K562 (cell line): ENCODE results near the gene DPF1. TPM values are rescaled to one million over a fixed set of nuclear protein-coding genes. Genes with fewer than 3 reads are reported as not detected.

Experiments
- ESRRB ChIP-seq: fragments of 250-450 bp; sonication (Bioruptor Pico); IDR thresholded peaks from 2 replicates; pipeline ENCODE4 v1.5.0; 2020; ENCODE audit warnings: mild to moderate bottlenecking, moderate library complexity, borderline replicate concordance
- NCOA2 ChIP-seq, 2 experiments: fragments of 450-650 bp; IDR thresholded peaks; 2 replicates each; pipeline ENCODE4 v1.6.1; 2018; ENCODE audit warnings: mild to moderate bottlenecking in 2 of 2, moderate library complexity in 1 of 2; ENCODE audit not compliant: partially characterized antibody in 2 of 2
- SMARCA5 ChIP-seq: fragments of 450-650 bp; IDR thresholded peaks from 2 replicates; pipeline ENCODE4 v1.6.1; 2016
- polyA plus RNA-seq, 8 experiments: library from polyadenylated mRNA; depleted of rRNA in 4 of 8; stranded (reverse) in 5 of 8; unstranded in 3 of 8; fragments of >200 nt; fragmentation: Nextera tagmentation in 2 of 8; fragmentation: Illumina TruSeq in 1 of 8; extraction: Ambion mirVana in 2 of 8; extraction: Trizol in 1 of 8; gene quantifications; 2 replicates each; pipeline versions ENCODE4 v1.2.1 to v1.2.3, GENCODE V29; 2011 to 2014; ENCODE audit warnings: inconsistent platforms in 1 of 8, missing spikeins in 1 of 8
- total RNA-seq, 7 experiments: library from RNA; depleted of rRNA in 6 of 7; stranded (reverse); fragments of >200 nt in 6 of 7; fragmentation: Illumina TruSeq in 2 of 7; extraction: Trizol in 2 of 7; gene quantifications; 2 replicates each; pipeline versions ENCODE4 v1.2.1 to v1.2.3, GENCODE V29; 2011 to 2021; ENCODE audit warnings: low replicate concordance in 1 of 7
- TF ChIP-seq, protein P1 (sequence below): fragments of 250-450 bp; sonication (Bioruptor Pico); IDR thresholded peaks from 2 replicates; pipeline ENCODE4 v1.4.0; 2020
- TF ChIP-seq, protein P2 (sequence below): sonication (generic); formaldehyde crosslinking; IDR thresholded peaks from 2 replicates; pipeline ENCODE4 v1.8.0; 2022; ENCODE audit warnings: mild to moderate bottlenecking, missing genetic modification reagents
- TF ChIP-seq, protein P3 (sequence below): fragments of 450-650 bp; IDR thresholded peaks from 2 replicates; pipeline ENCODE4 v1.6.1; 2016; ENCODE audit warnings: antibody characterized with exemption

DPF1 gene
- total and polyA plus RNA-seq, 9 of the 15 experiments (the other 6 are each of a cell fraction or from before 2014, with no cell fraction given): 0.10 to 5.7 (median 3.1) TPM

DNA sequence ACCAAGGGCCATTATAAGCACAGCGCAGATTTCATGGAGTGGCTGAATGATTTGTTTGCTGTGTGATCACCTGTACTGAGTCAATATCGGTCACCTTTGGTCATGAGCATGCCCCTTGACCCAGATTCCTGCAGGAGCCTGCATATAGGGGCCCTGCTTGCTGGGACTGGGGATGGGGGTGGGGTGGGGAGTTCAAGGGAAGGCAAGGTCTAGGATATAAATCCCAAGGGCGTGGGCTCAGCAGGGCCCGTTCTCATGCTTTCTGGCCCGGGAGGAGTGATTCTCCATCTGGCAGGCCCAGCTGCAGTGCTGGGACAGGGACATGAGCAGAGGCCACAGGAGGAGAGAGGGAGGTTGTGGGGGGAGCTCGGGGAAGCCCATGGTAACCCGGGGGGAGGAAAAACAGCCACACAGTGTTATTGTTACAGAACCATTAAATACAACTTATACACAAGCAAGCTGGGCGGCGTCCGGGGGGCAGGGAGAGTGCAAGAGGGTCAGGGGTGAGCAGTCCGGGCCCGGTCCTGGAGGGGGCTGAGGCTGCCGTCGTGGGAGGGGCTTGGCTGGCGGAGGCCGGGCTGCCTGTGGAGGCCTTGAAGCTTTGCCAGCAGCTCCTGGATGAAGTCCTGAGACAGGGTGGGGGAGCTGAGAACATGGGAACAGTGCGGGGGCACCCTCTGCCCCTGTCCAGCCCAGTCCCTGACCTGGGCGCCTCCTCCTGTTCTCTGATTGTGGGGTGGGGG, 27.0 kb upstream of the DPF1 start (continued):
- TF ChIP-seq, protein P1, sequence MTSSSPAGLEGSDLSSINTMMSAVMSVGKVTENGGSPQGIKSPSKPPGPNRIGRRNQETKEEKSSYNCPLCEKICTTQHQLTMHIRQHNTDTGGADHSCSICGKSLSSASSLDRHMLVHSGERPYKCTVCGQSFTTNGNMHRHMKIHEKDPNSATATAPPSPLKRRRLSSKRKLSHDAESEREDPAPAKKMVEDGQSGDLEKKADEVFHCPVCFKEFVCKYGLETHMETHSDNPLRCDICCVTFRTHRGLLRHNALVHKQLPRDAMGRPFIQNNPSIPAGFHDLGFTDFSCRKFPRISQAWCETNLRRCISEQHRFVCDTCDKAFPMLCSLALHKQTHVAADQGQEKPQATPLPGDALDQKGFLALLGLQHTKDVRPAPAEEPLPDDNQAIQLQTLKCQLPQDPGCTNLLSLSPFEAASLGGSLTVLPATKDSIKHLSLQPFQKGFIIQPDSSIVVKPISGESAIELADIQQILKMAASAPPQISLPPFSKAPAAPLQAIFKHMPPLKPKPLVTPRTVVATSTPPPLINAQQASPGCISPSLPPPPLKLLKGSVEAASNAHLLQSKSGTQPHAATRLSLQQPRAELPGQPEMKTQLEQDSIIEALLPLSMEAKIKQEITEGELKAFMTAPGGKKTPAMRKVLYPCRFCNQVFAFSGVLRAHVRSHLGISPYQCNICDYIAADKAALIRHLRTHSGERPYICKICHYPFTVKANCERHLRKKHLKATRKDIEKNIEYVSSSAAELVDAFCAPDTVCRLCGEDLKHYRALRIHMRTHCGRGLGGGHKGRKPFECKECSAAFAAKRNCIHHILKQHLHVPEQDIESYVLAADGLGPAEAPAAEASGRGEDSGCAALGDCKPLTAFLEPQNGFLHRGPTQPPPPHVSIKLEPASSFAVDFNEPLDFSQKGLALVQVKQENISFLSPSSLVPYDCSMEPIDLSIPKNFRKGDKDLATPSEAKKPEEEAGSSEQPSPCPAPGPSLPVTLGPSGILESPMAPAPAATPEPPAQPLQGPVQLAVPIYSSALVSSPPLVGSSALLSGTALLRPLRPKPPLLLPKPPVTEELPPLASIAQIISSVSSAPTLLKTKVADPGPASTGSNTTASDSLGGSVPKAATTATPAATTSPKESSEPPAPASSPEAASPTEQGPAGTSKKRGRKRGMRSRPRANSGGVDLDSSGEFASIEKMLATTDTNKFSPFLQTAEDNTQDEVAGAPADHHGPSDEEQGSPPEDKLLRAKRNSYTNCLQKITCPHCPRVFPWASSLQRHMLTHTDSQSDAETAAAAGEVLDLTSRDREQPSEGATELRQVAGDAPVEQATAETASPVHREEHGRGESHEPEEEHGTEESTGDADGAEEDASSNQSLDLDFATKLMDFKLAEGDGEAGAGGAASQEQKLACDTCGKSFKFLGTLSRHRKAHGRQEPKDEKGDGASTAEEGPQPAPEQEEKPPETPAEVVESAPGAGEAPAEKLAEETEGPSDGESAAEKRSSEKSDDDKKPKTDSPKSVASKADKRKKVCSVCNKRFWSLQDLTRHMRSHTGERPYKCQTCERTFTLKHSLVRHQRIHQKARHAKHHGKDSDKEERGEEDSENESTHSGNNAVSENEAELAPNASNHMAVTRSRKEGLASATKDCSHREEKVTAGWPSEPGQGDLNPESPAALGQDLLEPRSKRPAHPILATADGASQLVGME (CRISPR knock-in tag): no peak
- TF ChIP-seq ESRRB (CRISPR knock-in tag): no peak
- no peak for TF ChIP-seq NCOA2 (IDR thresholded peaks at IDR 0.05; ENCODE audit: partially characterized antibody in 2 of 2)
- TF ChIP-seq, protein P2, sequence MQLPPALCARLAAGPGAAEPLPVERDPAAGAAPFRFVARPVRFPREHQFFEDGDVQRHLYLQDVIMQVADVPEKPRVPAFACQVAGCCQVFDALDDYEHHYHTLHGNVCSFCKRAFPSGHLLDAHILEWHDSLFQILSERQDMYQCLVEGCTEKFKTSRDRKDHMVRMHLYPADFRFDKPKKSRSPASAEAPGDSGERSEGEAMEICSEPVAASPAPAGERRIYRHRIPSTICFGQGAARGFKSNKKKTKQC (CRISPR knock-in tag): no peak
- TF ChIP-seq, protein P3, sequence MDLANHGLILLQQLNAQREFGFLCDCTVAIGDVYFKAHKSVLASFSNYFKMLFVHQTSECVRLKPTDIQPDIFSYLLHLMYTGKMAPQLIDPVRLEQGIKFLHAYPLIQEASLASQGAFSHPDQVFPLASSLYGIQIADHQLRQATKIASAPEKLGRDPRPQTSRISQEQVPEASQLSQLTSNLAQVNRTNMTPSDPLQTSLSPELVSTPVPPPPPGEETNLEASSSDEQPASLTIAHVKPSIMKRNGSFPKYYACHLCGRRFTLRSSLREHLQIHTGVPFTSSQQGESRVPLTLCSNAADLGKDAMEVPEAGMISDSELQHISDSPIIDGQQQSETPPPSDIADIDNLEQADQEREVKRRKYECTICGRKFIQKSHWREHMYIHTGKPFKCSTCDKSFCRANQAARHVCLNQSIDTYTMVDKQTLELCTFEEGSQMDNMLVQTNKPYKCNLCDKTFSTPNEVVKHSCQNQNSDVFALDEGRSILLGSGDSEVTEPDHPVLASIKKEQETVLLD: no peak
- no peak for TF ChIP-seq SMARCA5
